Measurements from ENCODE around the gene U2SURP.
"Not testable (repeated sequence)": the region's sequence is repeated elsewhere in the genome, so short reads cannot be mapped to it uniquely, and the experiment has no call there.

The U2SURP gene

DNA sequence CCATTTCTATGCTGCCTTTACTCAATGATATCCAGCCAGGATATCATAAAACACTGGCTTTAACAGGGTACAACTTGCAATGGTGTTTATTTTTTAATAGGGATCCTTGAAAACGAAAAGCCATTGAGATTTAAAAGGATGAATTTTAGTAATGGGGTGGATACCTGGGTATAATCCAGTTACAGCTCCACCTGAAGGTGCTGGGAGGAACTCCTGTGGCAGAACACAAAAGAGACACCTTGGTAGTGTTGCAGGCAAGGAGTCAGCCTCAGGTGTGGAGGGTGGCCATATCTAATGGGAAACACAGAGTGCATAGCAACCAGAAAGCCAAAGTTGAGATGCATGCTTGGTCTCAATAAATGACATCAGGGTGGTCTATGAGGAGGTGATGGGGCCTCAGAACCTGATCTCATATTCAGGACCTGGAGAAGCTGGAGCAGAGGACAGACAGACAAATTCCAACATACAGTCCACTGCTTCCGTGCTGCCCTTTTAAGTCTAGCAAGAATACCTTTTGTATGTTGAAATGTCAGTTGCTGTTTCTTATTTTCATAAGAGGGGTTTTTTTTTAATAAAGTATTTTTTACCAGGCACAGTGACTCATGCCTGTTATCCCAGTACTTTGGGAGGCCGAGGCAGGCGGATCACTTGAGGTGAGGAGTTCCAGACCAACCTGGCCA, 25.9 kb upstream of the U2SURP start:
- no peak for DNase-seq
- intact Hi-C loops (cut with DNase I), result no loop called here

DNA sequence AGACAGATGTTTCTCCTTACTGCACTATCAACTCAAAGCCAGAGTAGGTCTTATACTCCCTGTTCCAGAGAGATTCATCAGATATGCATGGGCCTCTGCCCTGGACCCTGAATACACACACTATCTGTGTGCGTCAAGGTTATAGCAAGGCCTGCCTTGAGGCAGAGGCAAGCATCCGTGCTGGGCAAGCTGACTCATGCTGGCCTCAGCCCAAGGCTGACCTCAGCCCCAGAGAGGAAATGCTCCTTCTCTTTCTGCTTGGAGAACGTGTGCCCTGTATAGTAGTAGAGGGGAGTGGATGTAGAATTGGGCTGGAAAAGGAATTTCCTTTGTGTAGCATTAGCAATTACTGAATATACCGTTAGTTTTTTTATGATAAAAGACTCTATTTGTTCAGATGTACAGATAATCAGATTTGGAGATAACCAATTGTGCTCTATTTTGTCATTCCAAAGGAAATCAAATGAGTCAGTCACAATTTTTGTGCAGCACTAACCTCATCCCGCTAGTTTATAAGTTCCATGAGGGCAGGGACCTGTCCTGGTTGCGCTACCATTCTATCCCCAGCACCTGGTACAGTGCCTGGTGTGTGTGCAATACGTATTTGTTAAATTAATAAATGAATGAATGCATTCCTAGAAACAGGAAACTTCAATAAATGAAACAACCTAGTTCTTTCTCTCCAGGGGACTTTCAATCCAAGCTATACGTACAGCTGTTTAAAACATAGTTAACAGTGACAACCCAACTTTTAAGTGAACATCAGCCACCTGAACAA, 24.6 kb upstream of the U2SURP start:
- intact Hi-C loops (cut with DNase I), result no loop called here
- DNase-seq, result peak in 33 of 42 donors; percentile 12 to 80 (median 52)

DNA sequence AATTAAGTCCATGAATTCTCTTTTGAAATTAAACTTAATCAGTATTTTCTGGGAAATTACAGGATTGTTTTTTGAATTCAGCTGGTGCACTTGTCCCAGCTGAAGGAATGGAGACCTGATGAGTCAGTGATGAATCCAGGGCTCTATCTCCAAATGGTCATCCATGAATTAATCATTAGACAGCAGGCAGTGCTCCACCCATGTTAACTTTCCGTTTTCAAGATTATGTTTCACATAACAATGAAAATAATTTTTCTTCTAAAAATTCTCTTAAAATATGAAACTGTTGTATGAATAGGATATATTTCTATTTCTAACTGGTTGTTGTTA, 24.0 kb upstream of the U2SURP start:
- no peak for DNase-seq
- intact Hi-C loops (cut with DNase I), result no loop called here

DNA sequence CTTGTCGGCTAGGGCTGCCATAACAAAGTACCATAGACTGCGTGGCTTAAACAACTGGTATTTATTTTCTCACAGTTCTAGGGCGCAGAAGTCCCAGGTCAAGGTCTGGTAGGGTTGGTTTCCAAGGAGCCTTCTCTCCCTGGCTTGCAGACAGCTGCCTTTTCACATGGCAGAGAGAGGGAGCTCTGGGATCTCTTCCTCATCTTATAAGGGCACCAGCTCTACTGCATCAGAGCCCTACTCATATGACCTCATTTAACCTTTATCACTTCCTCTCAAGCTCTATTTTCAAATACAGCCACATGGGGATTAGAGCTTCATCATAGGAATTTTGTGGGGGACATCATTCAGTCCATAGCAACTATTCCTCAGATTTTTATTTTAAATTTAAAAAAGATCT, 20.3 kb upstream of the U2SURP start:
- intact Hi-C loops (cut with DNase I), result no loop called here
- no peak for DNase-seq

DNA sequence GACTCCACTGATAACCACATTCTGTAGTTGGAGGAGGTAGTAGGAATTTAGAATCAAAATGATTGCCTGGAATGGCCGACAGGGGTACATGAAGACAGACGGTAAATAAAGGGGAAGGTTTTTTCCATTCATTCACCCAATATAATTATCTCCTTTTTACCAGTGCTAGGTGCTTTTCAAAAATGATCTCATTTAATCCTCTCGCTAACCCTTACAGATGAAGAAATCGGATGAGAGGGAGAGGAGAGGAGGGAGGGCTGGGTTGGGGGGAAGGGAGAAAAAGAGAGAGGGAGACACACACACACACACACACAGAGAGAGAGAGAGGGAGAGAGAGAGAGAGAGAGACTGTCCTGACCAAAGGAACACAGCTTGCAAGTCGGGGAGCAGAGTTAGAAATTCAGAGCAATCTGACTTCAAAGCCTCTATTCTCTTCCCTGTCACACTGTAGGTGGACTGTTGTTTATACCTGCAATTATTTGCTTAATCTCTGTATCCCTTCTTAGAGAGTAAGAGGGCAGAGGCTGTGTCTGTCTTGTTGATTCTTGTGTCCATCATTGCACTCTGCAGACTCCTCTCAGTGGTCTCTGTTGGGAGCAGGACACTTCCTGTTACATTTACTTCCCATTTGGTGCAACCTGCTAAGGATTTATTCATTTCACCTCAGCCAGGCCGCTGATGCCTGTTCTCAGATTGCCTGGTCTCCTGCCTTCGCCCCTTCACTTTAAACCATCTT, 19.2 kb upstream of the U2SURP start:
- DNase-seq, result no peak
- intact Hi-C loops (cut with DNase I), result no loop called here

DNA sequence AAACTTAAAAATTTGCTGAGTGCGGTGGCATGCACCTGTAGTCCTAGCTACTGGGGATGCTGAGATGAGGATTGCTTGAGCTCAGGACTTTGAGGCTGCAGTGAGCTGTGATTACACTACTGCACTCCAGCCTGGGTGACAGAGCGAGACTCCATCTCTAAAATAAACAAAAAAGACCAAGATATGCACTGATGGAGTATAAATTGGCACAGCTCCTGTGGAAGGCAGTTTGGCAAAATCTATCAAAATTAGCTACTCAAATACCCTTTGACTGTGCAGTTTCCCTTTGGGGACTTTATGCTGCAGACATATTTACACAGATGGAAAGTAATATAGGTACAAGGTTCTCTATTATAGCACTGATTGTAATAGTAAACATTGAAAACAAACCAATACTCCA, 18.1 kb upstream of the U2SURP start:
- intact Hi-C loops (cut with DNase I), result no loop called here
- no peak for DNase-seq

DNA sequence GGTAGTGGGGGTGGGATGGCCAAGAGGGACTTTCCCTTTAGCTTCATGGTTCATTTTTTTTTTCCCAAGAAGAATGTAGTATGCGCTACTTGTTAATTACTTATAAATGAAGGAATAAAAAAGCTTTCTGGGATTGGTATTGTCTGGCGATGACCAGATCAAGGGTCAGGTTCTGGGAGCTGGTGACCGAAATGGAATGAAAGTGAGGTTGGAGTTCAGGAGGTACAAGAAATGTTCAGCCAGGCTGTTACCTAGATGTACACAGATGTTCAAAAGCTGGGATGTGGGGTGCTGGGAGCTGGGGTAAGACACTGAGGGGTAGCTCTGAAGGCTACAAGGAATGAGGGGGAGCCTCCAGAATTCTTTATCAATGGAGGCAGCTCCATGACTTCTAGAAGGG, 17.1 kb upstream of the U2SURP start:
- no peak for DNase-seq
- intact Hi-C loops (cut with DNase I), result no loop called here

DNA sequence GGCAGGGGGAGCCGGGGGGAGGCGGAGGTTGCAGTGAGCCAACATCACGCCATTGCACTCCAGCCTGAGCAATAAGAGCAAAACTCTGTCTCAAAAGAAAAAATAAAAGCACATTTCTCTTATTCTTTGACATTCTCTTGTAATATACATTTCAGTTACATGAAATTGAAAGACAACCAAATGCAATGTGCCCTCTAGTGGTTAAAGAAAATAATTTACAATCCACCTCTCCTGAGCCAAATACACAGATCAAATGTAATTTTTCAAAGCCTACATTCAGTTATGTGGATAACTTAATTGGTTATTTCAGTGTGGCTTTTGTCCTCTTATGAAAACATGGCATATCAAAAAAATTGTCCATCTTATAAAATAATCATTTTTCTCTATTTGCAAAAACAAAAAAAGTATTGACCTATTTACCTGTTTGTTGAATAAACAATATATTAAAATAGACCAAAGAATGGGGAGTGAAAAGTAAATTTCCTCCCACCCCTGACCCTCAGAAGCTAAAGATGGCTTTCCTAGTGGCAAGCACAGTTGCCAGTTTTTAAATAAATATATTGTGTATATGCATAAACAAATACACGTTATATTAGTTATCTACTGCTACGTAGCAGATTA, 14.2 kb upstream of the U2SURP start:
- DNase-seq, result no peak
- intact Hi-C loops (cut with DNase I), result no loop called here

DNA sequence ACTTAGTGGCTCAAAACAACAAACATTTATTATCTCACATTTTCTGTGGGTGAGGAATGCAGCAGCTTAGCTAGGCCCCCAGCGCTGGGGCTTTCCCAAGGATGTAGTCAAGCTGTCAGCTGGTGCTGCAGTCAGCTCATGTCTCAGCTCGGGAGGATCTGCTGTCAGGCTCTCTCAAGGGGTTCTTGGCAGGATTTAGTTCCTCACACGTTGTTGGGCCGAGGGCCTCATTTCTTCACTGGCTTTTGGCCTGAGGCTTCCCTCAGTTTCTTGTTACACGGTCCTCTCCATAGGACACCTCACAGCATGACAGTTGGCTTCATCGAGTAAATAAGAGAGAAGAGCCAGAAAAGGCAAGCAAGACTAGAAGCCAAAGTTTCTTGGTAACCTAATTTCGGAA, 13.7 kb upstream of the U2SURP start:
- DNase-seq, result no peak
- intact Hi-C loops (cut with DNase I), result no loop called here

DNA sequence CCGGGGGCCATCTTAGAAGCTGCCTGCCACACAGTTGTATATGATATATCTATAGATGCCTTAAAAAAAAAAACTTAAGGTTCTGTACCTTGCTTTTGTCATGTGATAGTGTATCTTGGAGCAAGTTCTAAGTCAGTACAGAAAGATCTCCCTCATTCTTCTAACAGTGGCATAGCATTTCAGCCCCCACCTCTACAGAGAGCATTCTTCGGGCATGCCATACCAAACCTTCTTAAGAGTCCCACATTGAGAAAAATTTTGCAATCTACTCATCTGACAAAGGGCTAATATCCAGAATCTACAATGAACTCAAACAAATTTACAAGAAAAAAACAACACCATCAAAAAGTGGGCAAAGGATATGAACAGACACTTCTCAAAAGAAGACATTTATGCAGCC, 13.1 kb upstream of the U2SURP start:
- intact Hi-C loops (cut with DNase I); DNase-seq: not testable (repeated sequence)

DNA sequence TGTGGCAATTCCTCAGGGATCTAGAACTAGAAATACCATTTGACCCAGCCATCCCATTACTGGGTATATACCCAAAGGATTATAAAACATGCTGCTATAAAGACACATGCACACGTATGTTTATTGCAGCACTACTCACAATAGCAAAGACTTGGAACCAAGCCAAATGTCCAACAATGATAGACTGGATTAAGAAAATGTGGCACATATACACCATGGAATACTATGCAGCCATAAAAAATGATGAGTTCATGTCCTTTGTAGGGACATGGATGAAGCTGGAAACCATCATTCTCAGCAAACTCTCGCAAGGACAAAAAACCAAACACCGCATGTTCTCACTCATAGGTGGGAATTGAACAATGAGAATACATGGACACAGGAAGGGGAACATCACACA, 12.5 kb upstream of the U2SURP start:
- DNase-seq; intact Hi-C loops (cut with DNase I): not testable (repeated sequence)

DNA sequence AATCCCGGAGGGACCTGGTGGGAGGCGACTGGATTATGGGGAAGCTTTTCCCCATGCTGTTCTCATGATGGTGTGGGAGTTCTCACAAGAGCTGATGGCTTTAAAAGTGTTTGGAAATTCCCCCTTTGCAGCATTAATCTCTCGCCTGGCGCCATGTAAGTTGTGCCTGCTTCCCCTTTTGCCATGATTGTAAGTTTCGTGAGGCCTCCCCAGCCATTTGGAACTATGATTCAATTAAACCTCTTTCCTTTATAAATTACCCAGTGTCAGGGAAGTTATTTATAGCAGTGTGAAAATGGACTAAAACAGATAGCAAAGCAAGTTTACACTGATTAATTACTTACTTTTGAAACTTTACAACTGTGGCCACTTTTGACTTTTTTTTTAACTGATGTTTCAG, 10.6 kb upstream of the U2SURP start:
- intact Hi-C loops (cut with DNase I), result loop anchor here (5.0 to 10.0 kb wide), 2 partner anchors 166 to 403 kb away; no protein-coding TSS in a partner anchor
- no peak for DNase-seq

DNA sequence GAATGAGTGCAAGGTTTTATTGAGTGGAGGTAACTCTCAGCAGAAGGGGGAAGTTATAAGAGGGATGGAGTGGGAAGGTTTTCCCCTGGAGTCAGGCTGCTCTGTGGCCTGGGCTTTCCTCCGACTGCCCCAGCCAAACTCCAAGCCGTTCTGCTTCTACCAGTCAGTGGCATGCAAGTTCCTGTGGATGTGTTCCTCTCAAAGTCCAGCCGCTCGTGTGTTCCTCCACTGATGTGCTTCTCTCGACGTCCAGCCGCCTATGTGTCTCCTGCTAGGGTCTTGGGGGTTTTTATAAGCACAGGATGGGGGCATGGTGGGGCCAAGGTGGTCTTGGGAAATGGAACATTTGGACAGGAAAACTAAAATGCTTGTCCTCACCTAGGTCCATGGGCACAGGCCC, 9.0 kb upstream of the U2SURP start:
- no peak for DNase-seq
- intact Hi-C loops (cut with DNase I), result loop anchor here (5.0 to 10.0 kb wide), 2 partner anchors 168 to 405 kb away; no protein-coding TSS in a partner anchor

DNA sequence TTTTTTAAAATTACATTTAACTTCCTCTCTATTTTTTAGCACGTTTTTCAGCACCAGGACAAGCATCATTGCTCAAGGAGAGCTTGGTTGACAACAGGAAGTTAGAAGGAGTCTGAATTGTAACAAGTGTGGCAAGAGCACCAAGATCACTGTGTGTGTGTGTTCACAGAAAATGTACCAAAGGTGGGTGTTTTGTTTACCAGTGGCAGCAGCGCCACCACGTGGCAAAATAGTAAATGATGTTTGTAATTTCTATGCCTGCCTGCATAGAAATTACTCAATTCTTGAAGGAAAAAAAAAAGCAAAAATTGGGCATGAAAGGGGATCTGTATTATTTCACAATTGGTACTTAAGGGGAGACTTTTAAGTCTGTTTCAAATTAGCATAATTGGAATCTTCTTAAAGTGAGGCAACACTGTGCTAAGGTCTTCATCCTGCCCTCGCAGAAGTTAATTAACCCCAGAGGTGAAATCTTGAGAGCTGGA, 7.4 kb upstream of the U2SURP start:
- intact Hi-C loops (cut with DNase I), result loop anchor here (5.0 to 10.0 kb wide), 2 partner anchors 169 to 407 kb away; no protein-coding TSS in a partner anchor
- peak in 41 of 42 donors; percentile 13 to 83 (median 58) for DNase-seq

DNA sequence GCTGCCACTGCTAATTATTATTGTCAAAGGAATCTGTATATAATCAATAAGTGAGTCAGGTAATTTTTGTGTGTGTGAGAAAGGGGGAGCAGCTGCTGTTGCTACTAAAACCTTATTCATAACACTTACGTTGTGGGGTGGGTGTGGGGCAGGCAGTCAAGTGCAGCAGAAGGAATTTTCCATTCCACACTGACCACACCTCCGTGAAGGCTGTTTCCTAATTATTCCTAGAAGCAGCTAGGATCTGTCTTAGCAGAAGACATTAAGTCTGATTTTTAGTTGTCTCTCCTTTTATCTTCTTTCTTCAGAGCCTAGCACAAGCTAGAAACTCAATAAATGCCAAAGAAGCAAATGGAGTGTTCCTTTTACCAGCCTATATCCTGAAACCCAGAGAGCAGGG, 4.0 kb upstream of the U2SURP start:
- DNase-seq, result no peak
- intact Hi-C loops (cut with DNase I), result loop anchor here (10.0 kb wide), 1 partner anchor 173 kb away; no protein-coding TSS in a partner anchor

DNA sequence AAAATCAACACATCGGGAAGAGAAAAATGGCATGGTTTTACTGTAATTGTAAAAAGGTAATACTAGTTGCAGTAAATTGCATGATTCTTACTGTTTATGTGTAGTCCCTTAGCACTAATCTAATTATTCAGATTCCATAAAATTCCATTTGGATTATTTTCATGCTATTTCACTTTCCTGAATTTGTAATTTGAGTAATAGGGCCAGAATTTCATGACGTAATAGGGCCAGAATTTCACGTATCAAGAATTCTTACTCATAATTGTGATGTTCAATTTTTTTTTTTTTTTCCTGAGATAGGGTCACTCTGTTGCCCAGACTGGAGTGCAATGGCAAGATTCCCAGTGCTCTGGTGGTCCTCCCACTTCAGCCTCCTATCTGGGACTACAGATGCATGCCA, 2.9 kb upstream of the U2SURP start:
- intact Hi-C loops (cut with DNase I), result loop anchor here (10.0 kb wide), 1 partner anchor 174 kb away; no protein-coding TSS in a partner anchor
- DNase-seq, result no peak

DNA sequence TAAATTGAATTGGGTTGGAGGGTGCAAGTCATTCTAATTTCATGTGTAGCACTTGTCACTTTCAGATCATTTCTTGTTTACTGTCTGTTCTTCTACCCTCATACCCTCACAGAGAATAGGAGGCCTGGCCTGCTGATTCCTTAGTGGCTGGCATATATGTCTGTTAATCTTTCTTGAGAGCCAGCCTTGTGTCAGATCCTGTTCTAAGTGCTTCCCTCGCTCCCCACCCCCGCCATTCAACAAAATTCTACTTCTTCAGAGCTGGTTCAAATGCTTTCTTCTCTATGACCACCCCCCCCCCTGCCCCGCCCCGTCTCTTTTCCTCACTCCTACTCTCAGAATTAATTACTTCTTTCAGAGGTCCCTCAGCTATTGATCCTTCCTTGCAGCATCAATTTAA, 1.5 kb upstream of the U2SURP start:
- DNase-seq, result no peak
- intact Hi-C loops (cut with DNase I), result loop anchor here (10.0 kb wide), 1 partner anchor 175 kb away; no protein-coding TSS in a partner anchor

DNA sequence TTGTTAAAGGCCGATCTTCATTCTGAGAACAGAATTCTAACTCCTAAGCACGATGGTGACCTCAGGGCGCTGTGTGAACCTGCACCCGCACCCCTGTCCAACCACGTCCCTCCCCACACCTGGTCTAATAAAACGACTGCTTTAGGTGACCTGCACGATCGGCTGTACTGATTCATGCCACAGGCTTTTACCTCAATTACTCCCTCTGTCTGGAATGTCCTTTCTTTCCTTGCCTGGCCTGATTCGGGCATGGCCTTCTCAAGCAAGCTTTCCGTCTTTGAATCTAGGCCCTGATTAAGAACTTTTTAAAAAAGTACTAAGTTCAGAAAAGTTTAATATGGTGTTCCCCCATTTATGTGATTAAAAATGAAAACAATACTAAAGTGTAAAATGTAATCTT, 842 bp upstream of the U2SURP start:
- no peak for DNase-seq
- intact Hi-C loops (cut with DNase I), result no loop called here

DNA sequence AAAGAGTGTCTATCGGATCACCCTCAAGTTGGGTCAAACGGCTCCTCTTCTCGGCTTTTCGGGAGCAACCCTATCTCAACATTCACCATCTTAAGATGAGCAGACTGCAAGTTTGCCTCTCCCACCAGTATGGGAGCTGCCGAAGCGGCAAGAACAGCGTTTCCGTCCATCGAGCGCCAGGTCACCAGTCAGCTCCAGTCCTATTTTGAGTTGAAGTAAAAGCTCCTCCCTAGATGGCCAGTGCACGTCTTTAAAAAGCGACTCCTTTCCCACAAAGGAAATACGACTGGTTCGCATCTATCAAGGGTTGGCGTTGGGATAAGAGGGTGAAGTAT, 369 bp upstream of the U2SURP start:
- peak in 6 of 42 donors; percentile 29 to 70 (median 46) for DNase-seq
- intact Hi-C loops (cut with DNase I), result no loop called here
